HFF-Myc (cell line): Measurements from ENCODE around the gene LDLRAP1.

ENCODE experiments used
- DNase-seq: peaks from one replicate; pipeline ENCODE4 v3.0.0-alpha.2; 2011; ENCODE audit warnings: low read depth; ENCODE audit errors: extremely low read depth
- H3K4me3 ChIP-seq: replicated peaks from 2 replicates; pipeline ENCODE4 v1.5.1; 2011; ENCODE audit warnings: low read depth, mild to moderate bottlenecking, control low read depth, low read length
- CTCF ChIP-seq: IDR thresholded peaks from 2 replicates; pipeline ENCODE4 v1.5.1; 2012; ENCODE audit warnings: mild to moderate bottlenecking, low read depth, low read length, control low read depth; ENCODE audit errors: missing control alignments

Gene LDLRAP1

GRCh38 chr1:25544243-25544764, 898 bp downstream of the LDLRAP1 start:
- H3K4me3 ChIP-seq: peak overlapping the region; percentile 70
- no peak for DNase-seq
- TF ChIP-seq CTCF: no peak

DNA sequence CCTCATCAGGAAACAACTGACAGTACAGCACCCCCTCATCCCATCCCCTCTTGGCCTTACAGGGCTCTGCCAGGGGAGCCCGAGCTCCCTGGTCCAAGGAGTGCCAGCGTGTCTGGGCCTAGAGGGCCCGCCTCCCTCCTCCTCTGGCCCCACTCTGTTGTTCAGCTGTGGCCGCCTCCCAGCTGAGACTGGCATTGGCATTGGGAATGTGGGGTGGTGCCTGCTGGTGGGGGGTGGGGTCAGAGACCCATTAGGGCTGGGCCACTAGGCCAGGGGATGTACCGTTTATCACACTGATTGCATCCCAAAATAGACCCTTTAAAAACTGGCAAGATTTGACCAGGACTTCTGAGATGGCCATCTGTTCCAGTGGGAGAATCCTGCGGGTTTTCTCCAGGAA, 1.4 kb downstream of the LDLRAP1 start:
- DNase-seq: no peak
- peak overlapping the region; percentile 70 for H3K4me3 ChIP-seq
- no peak for TF ChIP-seq CTCF

DNA sequence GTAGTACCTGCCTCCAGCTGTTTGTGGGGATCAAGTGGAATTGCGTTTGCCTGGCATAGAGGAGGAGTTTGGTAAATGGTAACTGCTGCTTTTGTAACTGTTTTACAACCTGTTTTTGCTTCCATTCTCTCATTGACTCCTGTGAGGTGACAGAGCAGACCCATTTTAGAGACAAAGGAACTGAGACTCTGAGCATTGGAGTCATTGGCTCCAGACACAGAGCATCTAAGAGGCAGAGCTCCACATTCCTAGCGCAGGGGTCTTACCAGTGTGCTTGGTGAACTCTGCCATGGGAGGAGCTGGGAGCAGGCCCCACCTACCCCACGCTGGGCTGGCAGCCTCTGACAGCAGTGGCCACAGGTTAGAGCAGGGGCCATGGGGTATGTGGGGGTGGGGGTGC, 2.4 kb downstream of the LDLRAP1 start:
- DNase-seq: no peak
- no peak overlapping the region for H3K4me3 ChIP-seq
- no peak for TF ChIP-seq CTCF

DNA sequence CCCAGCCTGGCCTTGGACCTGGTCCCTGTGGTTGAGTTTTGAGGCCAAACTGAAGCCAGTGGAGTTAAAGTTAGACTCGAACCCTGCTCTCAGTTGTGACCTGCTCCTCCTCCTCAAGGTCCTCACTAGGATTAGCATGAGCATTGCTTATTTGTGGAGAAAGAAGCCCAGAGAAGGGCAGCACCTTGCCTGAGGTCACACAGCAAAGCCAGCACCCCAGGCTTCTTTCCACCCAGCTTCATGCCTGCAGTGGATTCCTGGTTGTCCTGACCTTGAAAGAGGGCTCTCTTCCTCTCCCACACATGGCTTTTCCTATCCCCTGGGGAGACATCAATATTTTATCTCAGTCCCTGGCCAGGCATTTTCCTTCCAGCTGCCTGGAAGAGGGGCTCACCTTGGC, 2.8 kb downstream of the LDLRAP1 start:
- no peak for TF ChIP-seq CTCF
- DNase-seq: no peak
- H3K4me3 ChIP-seq: no peak overlapping the region

- no peak for TF ChIP-seq CTCF
- no peak overlapping the region for H3K4me3 ChIP-seq
- no peak for DNase-seq
Observed at GRCh38 chr1:25548601-25549000, 5.2 kb downstream of the LDLRAP1 start.

- H3K4me3 ChIP-seq: no peak overlapping the region
- no peak for TF ChIP-seq CTCF
- no peak for DNase-seq
Observed at GRCh38 chr1:25549273-25550154, 6.1 kb downstream of the LDLRAP1 start.
